Skeletal muscle tissue (tissue), 4 donors: ENCODE data around the gene DAB2. TPM values are rescaled to one million over a fixed set of nuclear protein-coding genes. Genes with fewer than 3 reads are reported as not detected.
A peak's percentile ranks its signal among the peaks of the same experiment; 100 is the strongest.

Source experiments
- H3K27ac ChIP-seq: one replicate; pipeline ENCODE4 v1.7.0; 2013; ENCODE audit warnings: mild to moderate bottlenecking, low read depth, low read length, inconsistent platforms
- H3K27me3 ChIP-seq, 3 donors: one replicate each; pipeline ENCODE4 v1.7.0; 2013; ENCODE audit warnings: low read length in 3 of 3; ENCODE audit not compliant: control insufficient read depth in 3 of 3, insufficient read depth in 3 of 3
- H3K36me3 ChIP-seq, 3 donors: one replicate each; pipeline ENCODE4 v1.7.0; 2013; ENCODE audit warnings: low read length in 3 of 3; ENCODE audit not compliant: control insufficient read depth in 3 of 3, insufficient read depth in 3 of 3
- H3K4me1 ChIP-seq, 3 donors: one replicate each; pipeline ENCODE4 v1.7.0; 2013; ENCODE audit warnings: low read length in 3 of 3, mild to moderate bottlenecking in 3 of 3; ENCODE audit not compliant: control insufficient read depth in 3 of 3, insufficient read depth in 3 of 3
- H3K4me3 ChIP-seq, 3 donors: one replicate each; pipeline ENCODE4 v1.7.0; 2013; ENCODE audit warnings: low read length in 3 of 3
- H3K9ac ChIP-seq, 3 donors: one replicate each; pipeline ENCODE4 v1.7.0; 2013; ENCODE audit warnings: low read length in 3 of 3, mild to moderate bottlenecking in 3 of 3, moderate library complexity in 2 of 3, low read depth in 1 of 3
- H3K9me3 ChIP-seq, 3 donors: one replicate each; pipeline ENCODE4 v1.7.0; 2013; ENCODE audit warnings: low read length in 3 of 3; ENCODE audit not compliant: control insufficient read depth in 3 of 3
- total RNA-seq: library from RNA; depleted of rRNA; stranded (reverse); fragments of >200 nt; gene quantifications from one replicate; pipeline ENCODE4 v1.2.3, GENCODE V29; 2014
- donor health status: Osteomylitis.

Gene DAB2
- total RNA-seq, 1 donor from 2014 or later, result 91.3 TPM

DNA sequence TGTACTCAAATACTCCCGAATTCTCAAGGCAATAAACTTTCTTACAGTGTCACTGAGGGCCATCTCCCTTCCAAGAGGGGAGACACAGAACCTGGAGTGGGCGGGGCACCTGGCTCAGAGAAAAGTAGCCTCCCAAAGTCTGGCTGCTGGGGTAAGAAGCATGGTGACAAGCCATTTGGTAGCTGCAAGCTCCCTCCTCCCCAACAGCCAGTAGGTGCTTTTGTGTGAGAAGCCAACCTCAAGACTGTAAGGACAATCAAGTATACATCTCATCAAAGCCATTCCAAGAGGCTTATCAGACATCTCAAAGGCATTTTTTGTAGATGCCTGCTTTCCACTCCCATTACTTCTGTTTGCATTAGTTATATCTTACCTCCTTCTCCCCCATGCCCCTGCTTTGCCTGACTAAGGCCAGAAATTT is 1.4 kb downstream of the DAB2 start:
- Histone ChIP-seq H3K9ac (peak overlapping the region; percentile 79 to 84 (median 80)), H3K36me3 (no peaks in the 10 kb centered on the region)

DNA sequence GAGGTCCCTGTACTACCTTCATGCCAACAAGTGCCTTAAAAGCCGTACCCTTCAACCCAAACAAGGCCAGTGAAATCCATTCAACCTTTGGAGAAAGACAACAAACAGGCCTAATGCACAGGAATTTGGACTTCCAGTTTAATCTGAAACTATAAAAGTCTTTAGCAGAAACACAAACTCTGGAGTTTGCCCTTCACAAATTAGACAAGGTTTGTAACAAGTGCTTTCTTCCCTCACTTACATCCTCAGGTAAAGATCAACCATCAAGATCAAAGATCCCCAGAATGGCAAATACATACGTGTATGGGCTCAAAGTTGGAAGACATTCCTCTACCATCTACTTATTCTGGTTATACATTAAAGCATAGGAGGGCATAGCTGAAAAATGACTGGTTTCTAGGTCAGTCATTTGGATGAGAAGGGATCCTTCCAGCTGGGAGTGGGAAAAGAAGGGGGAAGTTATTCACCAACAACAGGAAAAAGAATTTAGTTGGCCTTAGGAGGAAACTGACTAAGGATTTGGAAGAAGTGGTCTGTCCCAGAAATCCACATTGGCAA is 2.0 kb downstream of the DAB2 start:
- Histone ChIP-seq H3K4me1 (peaks cover 10 to 31% (median 18%) of the 10 kb centered on the region in 3 donors), H3K9me3 (no peaks in the 10 kb centered on the region), H3K9ac (peak overlapping the region; percentile 5 to 84 (median 46)), H3K4me3 (peak overlapping the region; percentile 45 to 87 (median 73)), H3K27ac (peak overlapping the region; percentile 72), H3K36me3 (no peaks in the 10 kb centered on the region), H3K27me3 (peaks cover 0 to 3% (median 2%) of the 10 kb centered on the region in 3 donors)

More for the DNA sequence above, 1.4 kb downstream of the DAB2 start:
- Histone ChIP-seq H3K27ac (peak overlapping the region; percentile 72), H3K27me3 (peaks cover 0 to 3% (median 2%) of the 10 kb centered on the region in 3 donors), H3K4me1 (peaks cover 10 to 31% (median 16%) of the 10 kb centered on the region in 3 donors), H3K4me3 (peak overlapping the region; percentile 73 to 87 (median 75)), H3K9me3 (no peaks in the 10 kb centered on the region)

DNA sequence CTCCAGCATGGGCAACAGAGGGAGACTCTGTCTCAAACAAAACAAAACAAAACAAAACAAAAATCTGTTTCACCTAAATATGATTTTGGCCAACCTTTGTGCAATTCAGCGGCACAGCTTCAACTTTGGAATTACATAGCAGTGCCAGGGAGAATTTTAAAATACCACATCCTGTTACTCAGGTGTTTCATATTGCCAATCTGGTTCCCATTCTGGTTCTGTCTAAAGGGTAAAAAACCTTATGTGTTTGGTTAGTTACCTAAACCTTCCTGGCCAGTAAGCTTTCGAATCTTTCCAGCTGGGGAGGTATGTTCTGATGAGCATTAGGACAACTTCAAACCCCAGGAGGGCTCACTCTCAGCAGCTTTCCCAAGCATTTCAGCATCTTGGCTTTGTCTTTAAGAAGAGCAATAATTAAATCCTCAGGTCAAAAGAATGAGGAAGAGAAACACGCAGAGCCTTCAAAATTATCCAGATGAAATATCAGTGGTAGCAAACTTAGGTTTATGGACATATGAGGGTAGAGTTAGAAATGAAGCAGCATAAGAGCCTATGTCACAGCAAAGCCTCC is 2.7 kb downstream of the DAB2 start:
- no peaks in the 10 kb centered on the region for H3K9me3 ChIP-seq
- peak overlapping the region; percentile 5 to 84 (median 46) for H3K9ac ChIP-seq
- peak overlapping the region; percentile 72 for H3K27ac ChIP-seq
- peaks cover 0 to 3% (median 2%) of the 10 kb centered on the region in 3 donors for H3K27me3 ChIP-seq
- H3K4me3 ChIP-seq, result peak overlapping the region; percentile 45 to 87 (median 73)
- H3K4me1 ChIP-seq, result peaks cover 10 to 31% (median 18%) of the 10 kb centered on the region in 3 donors
- no peaks in the 10 kb centered on the region for H3K36me3 ChIP-seq

DNA sequence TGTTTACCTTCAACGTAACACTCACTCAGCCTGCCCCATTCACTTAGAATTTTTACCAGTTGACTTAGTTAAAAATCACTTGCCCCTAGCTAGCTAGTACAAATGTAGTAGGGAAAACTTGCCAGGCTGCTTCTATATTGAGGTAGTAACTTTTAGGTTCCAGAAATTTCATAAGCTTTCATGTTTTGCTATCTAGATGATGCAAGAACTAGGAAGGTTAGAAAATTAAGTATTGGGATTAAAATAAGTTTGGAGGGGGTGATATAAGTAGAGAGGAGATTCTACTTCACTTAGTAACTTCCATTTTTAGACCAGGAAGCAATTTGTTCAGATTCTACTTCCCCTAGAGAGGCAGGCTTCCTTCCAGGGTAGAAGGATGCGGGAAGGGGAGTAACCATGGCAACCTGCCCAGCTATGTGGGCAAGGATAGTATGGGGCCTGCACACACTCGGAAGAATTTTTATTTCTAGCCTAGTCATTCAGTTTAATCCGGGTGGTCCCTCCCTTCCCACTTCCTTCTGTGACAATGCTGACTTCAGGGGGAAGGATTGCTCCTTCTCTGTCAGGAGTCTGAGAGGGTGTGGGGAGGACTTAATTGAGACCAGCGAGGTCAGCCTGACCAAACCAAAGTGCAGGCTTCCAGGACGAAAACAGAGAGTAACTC is 4.2 kb downstream of the DAB2 start:
- Histone ChIP-seq H3K36me3 (peaks cover 0 to 3% (median 0%) of the 10 kb centered on the region in 3 donors), H3K4me3 (peak overlapping the region in 2 of 3 donors; percentile 1 to 87), H3K4me1 (peaks cover 7 to 25% (median 17%) of the 10 kb centered on the region in 3 donors), H3K27ac (peak overlapping the region; percentile 72), H3K9me3 (no peaks in the 10 kb centered on the region), H3K9ac (peak overlapping the region in 1 of 3 donors; percentile 28), H3K27me3 (peaks cover 0 to 2% (median 0%) of the 10 kb centered on the region in 3 donors)

DNA sequence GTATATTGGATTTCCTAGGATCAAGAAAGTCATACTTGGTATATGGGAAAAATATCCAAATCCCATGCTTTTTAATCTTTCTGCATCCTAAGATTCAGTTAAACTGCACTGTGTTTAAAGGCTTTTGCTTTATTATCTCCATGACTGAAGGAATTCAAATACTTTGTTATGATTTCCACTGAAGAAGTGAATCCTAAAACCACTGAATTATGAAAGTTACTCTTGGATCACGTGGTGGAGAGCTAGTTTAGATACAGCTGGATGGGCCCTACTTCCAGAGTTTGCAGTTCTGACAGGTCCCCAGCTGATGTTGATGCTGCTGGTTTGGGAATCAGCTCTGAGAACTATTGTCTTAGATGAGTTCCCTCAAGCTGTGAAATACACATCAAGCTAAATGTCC is 5.0 kb downstream of the DAB2 start:
- no peaks in the 10 kb centered on the region for H3K9me3 ChIP-seq
- H3K27me3 ChIP-seq, result peaks cover 0 to 2% (median 0%) of the 10 kb centered on the region in 3 donors
- H3K4me1 ChIP-seq, result peaks cover 7 to 23% (median 20%) of the 10 kb centered on the region in 3 donors
- H3K9ac ChIP-seq, result no peak overlapping the region
- H3K4me3 ChIP-seq, result no peak overlapping the region
- H3K36me3 ChIP-seq, result peaks cover 0 to 3% (median 0%) of the 10 kb centered on the region in 3 donors
- peak overlapping the region; percentile 72 for H3K27ac ChIP-seq

DNA sequence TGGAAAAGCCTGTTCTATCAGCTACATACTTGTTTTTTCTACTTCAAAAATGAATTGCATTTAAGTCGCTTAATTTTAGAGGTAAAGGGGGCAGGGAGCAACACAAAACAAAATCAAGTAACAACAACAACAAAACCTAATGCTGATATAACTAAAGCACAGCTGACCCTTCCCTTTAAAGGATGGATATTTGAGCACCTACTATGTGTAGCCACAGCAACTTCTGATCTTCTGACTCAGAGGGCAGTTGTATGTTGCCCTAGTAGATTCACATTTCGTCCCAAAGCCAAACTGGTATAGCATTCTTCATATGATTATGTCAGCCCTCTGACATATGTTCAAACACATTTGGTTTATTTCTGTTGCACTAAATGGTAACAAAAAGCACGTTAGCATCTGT is 6.8 kb downstream of the DAB2 start:
- Histone ChIP-seq H3K4me1 (peaks cover 7 to 28% (median 14%) of the 10 kb centered on the region in 3 donors), H3K36me3 (peaks cover 0 to 3% (median 0%) of the 10 kb centered on the region in 3 donors), H3K9ac (no peak overlapping the region), H3K27ac (no peak overlapping the region), H3K4me3 (no peak overlapping the region), H3K9me3 (no peaks in the 10 kb centered on the region), H3K27me3 (no peaks in the 10 kb centered on the region)

DNA sequence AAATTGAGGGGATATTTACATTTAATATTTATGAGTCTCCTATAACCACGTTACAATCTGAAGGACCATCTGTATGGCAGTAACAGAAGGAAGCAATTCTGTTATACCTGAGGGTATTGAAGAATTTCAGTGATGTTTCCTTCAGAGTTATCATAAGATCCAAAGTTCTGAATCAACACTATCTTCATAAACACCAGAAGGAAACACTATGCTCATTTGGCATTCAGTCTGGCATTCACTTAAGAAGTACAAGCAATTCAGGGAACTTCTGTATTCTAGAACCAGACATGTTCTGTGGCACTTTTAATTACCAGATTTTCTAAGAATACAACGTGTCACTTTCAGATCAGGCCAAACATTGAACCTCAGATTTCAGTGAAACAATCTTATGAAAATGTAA is 9.6 kb downstream of the DAB2 start:
- Histone ChIP-seq H3K36me3 (peaks cover 0 to 3% (median 0%) of the 10 kb centered on the region in 3 donors), H3K9ac (no peak overlapping the region), H3K4me3 (no peak overlapping the region), H3K27me3 (no peaks in the 10 kb centered on the region), H3K9me3 (no peaks in the 10 kb centered on the region), H3K4me1 (peaks cover 0 to 22% (median 9%) of the 10 kb centered on the region in 3 donors), H3K27ac (no peak overlapping the region)

DNA sequence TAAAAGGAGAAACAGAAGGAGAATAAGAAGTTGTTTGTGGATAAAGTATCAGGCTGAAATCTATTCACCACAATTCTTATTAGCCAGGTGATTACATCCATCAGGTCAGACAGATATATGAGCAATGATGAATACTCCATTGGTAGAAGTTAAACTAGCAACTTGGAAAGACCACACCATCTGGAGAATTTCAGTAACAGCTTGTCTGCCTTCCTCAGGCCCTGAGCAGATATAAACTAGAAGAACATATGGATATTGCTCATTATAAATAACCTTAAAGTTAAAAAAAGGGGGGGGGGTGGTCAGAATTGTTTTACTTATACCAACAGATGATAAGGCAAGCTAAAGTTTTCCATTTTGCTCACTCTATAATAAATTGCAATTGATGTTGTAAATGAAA is 10.4 kb downstream of the DAB2 start:
- Histone ChIP-seq H3K9me3 (no peaks in the 10 kb centered on the region), H3K4me3 (no peak overlapping the region), H3K27me3 (no peaks in the 10 kb centered on the region), H3K36me3 (peaks cover 0 to 3% (median 0%) of the 10 kb centered on the region in 3 donors), H3K27ac (no peak overlapping the region), H3K9ac (no peak overlapping the region), H3K4me1 (peaks cover 0 to 24% (median 3%) of the 10 kb centered on the region in 3 donors)

DNA sequence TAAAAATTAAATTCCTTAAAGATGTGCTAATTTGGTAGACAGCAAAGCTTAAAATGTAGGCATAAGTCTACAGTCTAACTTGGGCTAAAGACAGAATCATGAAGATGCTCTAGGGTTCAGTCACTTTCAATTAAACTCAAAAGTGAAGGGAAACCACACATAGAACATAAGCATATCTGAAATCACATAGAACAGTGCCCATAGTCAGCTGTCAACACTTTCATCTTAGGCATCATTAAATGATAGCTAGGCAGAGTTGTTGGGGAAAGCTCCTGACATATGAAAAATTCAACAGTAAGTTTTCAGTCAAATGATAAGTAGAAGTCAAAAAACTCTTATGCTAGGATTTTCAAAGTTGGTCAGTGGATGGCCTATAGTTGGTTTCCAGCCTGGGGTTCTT is 11.0 kb downstream of the DAB2 start:
- Histone ChIP-seq H3K9me3 (no peaks in the 10 kb centered on the region), H3K4me3 (no peak overlapping the region), H3K27me3 (no peaks in the 10 kb centered on the region), H3K36me3 (peaks cover 0 to 3% (median 0%) of the 10 kb centered on the region in 3 donors), H3K9ac (no peak overlapping the region), H3K4me1 (peaks cover 0 to 25% (median 0%) of the 10 kb centered on the region in 3 donors), H3K27ac (no peak overlapping the region)
